ENCODE results near the gene ATP9A.

GRCh38 chr20:51631011-51631950, 136.9 kb downstream of the ATP9A start:
- no peak for TF ChIP-seq FOXP2 (optimal IDR thresholded peaks at IDR 0.05; ENCODE audit: borderline replicate concordance, extremely low read depth, extremely low read length, insufficient read depth)
- TF ChIP-seq POLR2AphosphoS5 (IDR thresholded peaks at IDR 0.05; ENCODE audit: low read depth, low read length), result no peak
- TF ChIP-seq REST (IDR thresholded peaks at IDR 0.05; ENCODE audit: insufficient read depth in 1 of 2, low read depth in 2 of 2, low read length in 2 of 2), result 0 out of 4 replicates have a peak, but pooled peaks of 1 of the 2 experiments have one; percentile 28

All from PFSK-1 (cell line).